Vagina (tissue), 2 donors: ENCODE results near the gene C15orf62. TPM values are rescaled to one million over a fixed set of nuclear protein-coding genes. Genes with fewer than 3 reads are reported as not detected.

Experiments
- DNase-seq, 2 donors: peaks; one replicate each; pipeline ENCODE4 v3.0.0-alpha.2; 2017; ENCODE audit errors: extremely low spot score in 2 of 2
- H3K27ac ChIP-seq: fragments of 200-600 bp; sonication (generic); one replicate; pipeline ENCODE4 v1.5.1; 2019
- H3K27me3 ChIP-seq: fragments of 200-600 bp; sonication (generic); one replicate; pipeline ENCODE4 v1.5.1; 2019
- H3K36me3 ChIP-seq, 2 donors: fragments of 200-600 bp; sonication (generic); one replicate each; pipeline ENCODE4 v1.5.1; 2017 to 2019
- H3K4me1 ChIP-seq: fragments of 200-600 bp; sonication (generic); one replicate; pipeline ENCODE4 v1.5.1; 2019
- H3K4me3 ChIP-seq, 2 donors: fragments of 200-600 bp; sonication (generic); 1 replicate in 1 of 2; 2 replicates in 1 of 2; pipeline ENCODE4 v1.5.1; 2016 to 2019
- H3K9me3 ChIP-seq: fragments of 200-600 bp; sonication (generic); one replicate; pipeline ENCODE4 v1.5.1; 2019
- POLR2A ChIP-seq, 2 donors: fragments of 450-650 bp; IDR thresholded peaks; one replicate each; pipeline ENCODE4 v1.6.1; 2017; ENCODE audit warnings: antibody characterized with exemption in 2 of 2, mild to moderate bottlenecking in 2 of 2, moderate library complexity in 2 of 2
- POLR2AphosphoS5 ChIP-seq, 2 donors: sonication (generic); formaldehyde crosslinking; IDR thresholded peaks; one replicate each; pipeline ENCODE4 v1.9.0; 2017; ENCODE audit warnings: antibody characterized with exemption in 2 of 2, mild to moderate bottlenecking in 2 of 2, low read depth in 1 of 2; ENCODE audit not compliant: insufficient read depth in 1 of 2
- intact Hi-C: fragments of 100-400 bp; cut with DNase I; formaldehyde crosslinking; loops from one replicate; pipeline ENCODE4 v1.15.1; 2023
- total RNA-seq: library from RNA; depleted of rRNA; stranded (reverse); fragments of >200 nt; gene quantifications from one replicate; pipeline ENCODE4 v1.2.3, GENCODE V29; 2016
- TF ChIP-seq, protein P1 (sequence below), 3 experiments: fragments of 450-650 bp in 2 of 3; fragments of 200-600 bp in 1 of 3; sonication (generic) in 1 of 3; IDR thresholded peaks; one replicate each; pipeline ENCODE4 v1.5.1; 2017 to 2019; ENCODE audit warnings: antibody characterized with exemption in 3 of 3, mild to moderate bottlenecking in 2 of 3, moderate library complexity in 2 of 3

Gene C15orf62
- total RNA-seq, 1 donor from 2014 or later = 2.9 TPM

- H3K4me1 ChIP-seq = peaks cover 55% of the 10 kb centered on the region
- TF ChIP-seq, protein P1, sequence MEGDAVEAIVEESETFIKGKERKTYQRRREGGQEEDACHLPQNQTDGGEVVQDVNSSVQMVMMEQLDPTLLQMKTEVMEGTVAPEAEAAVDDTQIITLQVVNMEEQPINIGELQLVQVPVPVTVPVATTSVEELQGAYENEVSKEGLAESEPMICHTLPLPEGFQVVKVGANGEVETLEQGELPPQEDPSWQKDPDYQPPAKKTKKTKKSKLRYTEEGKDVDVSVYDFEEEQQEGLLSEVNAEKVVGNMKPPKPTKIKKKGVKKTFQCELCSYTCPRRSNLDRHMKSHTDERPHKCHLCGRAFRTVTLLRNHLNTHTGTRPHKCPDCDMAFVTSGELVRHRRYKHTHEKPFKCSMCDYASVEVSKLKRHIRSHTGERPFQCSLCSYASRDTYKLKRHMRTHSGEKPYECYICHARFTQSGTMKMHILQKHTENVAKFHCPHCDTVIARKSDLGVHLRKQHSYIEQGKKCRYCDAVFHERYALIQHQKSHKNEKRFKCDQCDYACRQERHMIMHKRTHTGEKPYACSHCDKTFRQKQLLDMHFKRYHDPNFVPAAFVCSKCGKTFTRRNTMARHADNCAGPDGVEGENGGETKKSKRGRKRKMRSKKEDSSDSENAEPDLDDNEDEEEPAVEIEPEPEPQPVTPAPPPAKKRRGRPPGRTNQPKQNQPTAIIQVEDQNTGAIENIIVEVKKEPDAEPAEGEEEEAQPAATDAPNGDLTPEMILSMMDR (IDR thresholded peaks at IDR 0.05) = peak in 1 of 3 experiments; percentile 29
- TF ChIP-seq POLR2AphosphoS5 (IDR thresholded peaks at IDR 0.05; ENCODE audit: insufficient read depth in 1 of 2, low read depth in 1 of 2) (peak in 1 of 2 donors; percentile 84), POLR2A (IDR thresholded peaks at IDR 0.05) (peak in 1 of 2 donors; percentile 59)
- no peaks in the 10 kb centered on the region for H3K36me3 ChIP-seq
- H3K9me3 ChIP-seq = no peaks in the 10 kb centered on the region
- H3K27me3 ChIP-seq = no peaks in the 10 kb centered on the region
- intact Hi-C loops = loop anchor here (1.0 kb wide), 1 partner anchor 44 kb away; no protein-coding TSS in a partner anchor
- no peak for DNase-seq
- peak within 1 kb of the TSS; percentile 59 to 64 for H3K4me3 ChIP-seq
- H3K27ac ChIP-seq = peak within 1 kb of the TSS; percentile 88
These were observed 5.8 kb upstream of the C15orf62 start, which contains the start of gene GCHFR for GRCh38 chr15:40763801-40764628. GCHFR (plus strand) TSS chr15:40764068; CDS start chr15:40764181, 113 bp downstream.

DNA sequence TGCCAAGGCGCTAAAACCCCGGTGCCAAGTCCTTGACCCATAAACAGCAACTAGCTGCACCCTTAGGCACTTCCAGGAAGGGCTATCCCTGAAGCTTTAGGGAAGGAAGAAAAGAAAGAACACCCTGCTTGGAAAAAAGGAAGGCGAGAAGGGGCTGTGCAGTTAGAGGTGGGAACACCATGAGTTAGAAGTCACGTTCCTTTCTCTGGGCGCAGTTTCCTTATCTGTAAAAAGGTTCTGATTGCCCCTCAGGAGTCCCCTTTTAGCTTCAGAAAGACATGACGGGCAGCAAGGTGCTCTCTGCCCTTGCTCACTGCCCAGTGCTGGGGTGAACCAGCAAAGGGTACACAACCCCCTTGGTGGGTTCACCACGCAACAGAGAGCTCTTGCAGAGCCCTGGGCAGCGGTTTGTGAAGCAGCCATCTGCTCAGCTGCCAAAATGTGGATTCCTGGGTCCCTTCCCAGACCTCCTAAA lies 5.1 kb upstream of the C15orf62 start:
- H3K4me1 ChIP-seq = peaks cover 62% of the 10 kb centered on the region
- intact Hi-C loops = loop anchor here (1.0 kb wide), 1 partner anchor 44 kb away; no protein-coding TSS in a partner anchor

DNA sequence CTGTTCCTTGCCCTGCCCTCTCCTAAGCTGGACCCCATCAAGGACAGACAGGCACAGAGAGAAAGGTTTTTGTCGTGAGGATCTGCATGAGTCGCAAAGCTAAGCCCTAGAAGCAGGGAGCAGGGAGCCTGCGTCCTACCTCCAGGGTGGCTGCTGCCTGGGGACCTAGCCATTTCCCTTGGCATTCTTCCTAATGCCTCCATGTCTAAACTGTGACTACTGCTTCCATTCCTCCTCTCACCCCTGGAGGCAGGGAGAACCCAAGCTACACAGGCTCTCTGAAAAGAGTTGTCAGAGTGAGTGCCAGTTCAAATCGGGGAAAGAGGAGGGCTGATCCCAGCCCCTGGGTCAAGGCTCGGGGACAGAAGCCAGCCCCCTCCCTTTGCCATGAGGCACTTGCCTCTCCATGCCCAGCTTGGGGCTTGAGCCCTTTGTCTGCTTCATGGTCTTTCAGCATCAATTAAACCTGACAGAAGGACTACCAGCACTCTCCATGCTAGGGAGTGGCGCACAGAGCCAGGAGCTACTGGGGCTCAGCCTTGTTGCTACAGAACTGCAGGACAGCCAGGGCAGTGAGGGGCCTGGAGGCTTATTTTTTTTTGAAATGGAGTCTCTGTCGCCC lies 3.5 kb upstream of the C15orf62 start:
- Histone ChIP-seq H3K4me1 (peaks cover 78% of the 10 kb centered on the region), H3K9me3 (no peaks in the 10 kb centered on the region), H3K27ac (peak overlapping the region; percentile 88), H3K4me3 (no peak overlapping the region), H3K27me3 (no peaks in the 10 kb centered on the region), H3K36me3 (no peaks in the 10 kb centered on the region)
- no peak for DNase-seq
- intact Hi-C loops = no loop called here
- TF ChIP-seq POLR2A (IDR thresholded peaks at IDR 0.05) = no peak
- TF ChIP-seq POLR2AphosphoS5 (IDR thresholded peaks at IDR 0.05; ENCODE audit: insufficient read depth in 1 of 2, low read depth in 1 of 2) = no peak
- TF ChIP-seq, protein P1 (IDR thresholded peaks at IDR 0.05) = no peak

More for the DNA sequence above, 5.1 kb upstream of the C15orf62 start:
- H3K9me3 ChIP-seq = no peaks in the 10 kb centered on the region
- peak overlapping the region; percentile 88 for H3K27ac ChIP-seq
- no peaks in the 10 kb centered on the region for H3K27me3 ChIP-seq
- TF ChIP-seq, protein P1 (IDR thresholded peaks at IDR 0.05) = no peak
- no peak for TF ChIP-seq POLR2A (IDR thresholded peaks at IDR 0.05)
- no peak for TF ChIP-seq POLR2AphosphoS5 (IDR thresholded peaks at IDR 0.05; ENCODE audit: insufficient read depth in 1 of 2, low read depth in 1 of 2)
- H3K36me3 ChIP-seq = no peaks in the 10 kb centered on the region
- H3K4me3 ChIP-seq = peak overlapping the region; percentile 59 to 64
- no peak for DNase-seq

- H3K9me3 ChIP-seq = no peaks in the 10 kb centered on the region
- H3K4me3 ChIP-seq = no peak overlapping the region
- DNase-seq = no peak
- no peaks in the 10 kb centered on the region for H3K36me3 ChIP-seq
- intact Hi-C loops = no loop called here
- peaks cover 78% of the 10 kb centered on the region for H3K4me1 ChIP-seq
- no peaks in the 10 kb centered on the region for H3K27me3 ChIP-seq
- peak overlapping the region; percentile 88 for H3K27ac ChIP-seq
- TF ChIP-seq POLR2A (IDR thresholded peaks at IDR 0.05) (no peak), POLR2AphosphoS5 (IDR thresholded peaks at IDR 0.05; ENCODE audit: insufficient read depth in 1 of 2, low read depth in 1 of 2) (no peak)
- TF ChIP-seq, protein P1 (IDR thresholded peaks at IDR 0.05) = no peak
These were observed 2.6 kb upstream of the C15orf62 start for GRCh38 chr15:40766906-40767837.
